Stimulated activated CD4-positive, alpha-beta T cell treated with anti-CD3 and anti-CD28 coated beads, Interleukin-1b, Interleukin-23, amount 100 ng/mL, for 4 hours (primary cell): ENCODE data around the gene PEF1.
A peak's percentile ranks its signal among the peaks of the same experiment; 100 is the strongest.

Experiments
- DNase-seq, 2 donors: peaks; one replicate each; pipeline ENCODE4 v3.0.0-alpha.2; 2020; ENCODE audit warnings: low read depth in 2 of 2

Gene PEF1

GRCh38 chr1:31628931-31629556 lies 15.6 kb downstream of the PEF1 start:
- no peak for DNase-seq

GRCh38 chr1:31627930-31628559 lies 16.6 kb downstream of the PEF1 start:
- DNase-seq = no peak

GRCh38 chr1:31627301-31627929 lies 17.3 kb downstream of the PEF1 start:
- DNase-seq = no peak

- no peak for DNase-seq
Observed at GRCh38 chr1:31626223-31627207, 18.2 kb downstream of the PEF1 start.

GRCh38 chr1:31625561-31626222 lies 19.0 kb downstream of the PEF1 start:
- DNase-seq = no peak

DNA sequence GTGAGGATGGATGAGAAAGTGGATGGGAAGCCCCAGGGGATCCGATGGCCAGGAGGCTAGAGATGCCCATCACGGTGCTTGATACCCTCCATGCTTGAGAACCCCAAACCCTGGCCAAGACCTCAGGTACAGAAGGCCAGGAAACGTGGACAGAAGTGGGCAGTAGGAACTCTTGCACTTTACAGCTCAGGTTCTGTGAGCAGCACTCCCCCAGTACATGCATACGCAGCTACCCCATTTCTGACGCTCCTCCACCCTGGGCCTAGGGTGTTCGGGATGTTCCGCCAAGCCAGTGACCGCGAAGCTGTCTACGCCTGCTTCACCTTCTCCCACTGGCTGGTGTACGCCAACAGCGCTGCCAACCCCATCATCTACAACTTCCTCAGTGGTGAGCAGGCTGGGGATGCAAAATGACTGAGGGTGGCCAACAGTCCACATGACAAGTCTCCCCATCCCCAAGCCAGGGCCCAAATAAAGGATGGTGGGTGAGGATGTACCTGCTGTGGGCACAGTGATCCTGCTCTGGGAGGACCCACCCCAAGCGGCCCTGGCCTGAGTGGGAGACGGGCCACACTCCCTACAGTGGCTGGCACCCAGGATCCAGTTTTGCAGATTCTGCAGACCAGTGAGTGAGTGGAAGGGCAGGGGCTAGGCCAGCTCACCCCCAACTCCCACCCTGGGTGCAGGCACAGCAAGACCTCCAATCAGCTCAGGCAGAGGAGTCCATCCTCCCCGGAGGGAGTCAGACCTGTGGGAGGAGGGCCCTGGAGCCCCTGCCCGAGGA lies 19.8 kb downstream of the PEF1 start:
- DNase-seq = no peak

DNA sequence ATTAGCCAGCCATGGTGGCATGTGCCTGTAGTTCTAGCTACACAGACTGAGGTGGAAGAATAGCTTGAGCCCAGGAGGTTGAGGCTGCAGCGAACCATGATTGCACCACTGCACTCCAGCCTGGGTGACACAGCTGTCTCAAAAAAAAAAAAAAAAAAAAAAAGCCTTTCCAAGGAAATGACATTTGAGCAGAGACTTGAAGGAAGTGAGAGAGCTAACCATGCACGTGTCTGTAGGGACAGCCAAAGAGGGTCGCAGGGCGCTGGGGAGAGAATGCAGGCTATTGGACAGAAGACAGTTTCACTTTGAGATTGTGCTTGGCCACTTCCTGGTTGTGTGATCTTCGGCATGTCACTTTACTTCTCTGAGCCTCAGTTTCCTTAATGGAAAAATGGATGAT lies 20.4 kb downstream of the PEF1 start:
- no peak for DNase-seq

DNA sequence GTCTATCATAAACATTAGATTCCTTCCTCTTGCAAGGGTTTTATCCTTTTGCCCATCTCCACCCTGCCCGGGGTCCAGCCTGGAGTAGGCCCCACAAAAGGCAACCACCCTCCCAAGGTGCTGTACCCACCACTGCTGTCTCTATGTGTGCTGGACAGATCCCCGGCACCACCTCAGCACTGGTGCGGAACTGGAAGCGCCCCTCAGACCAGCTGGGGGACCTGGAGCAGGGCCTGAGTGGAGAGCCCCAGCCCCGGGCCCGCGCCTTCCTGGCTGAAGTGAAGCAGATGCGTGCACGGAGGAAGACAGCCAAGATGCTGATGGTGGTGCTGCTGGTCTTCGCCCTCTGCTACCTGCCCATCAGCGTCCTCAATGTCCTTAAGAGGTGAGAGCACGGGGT lies 21.3 kb downstream of the PEF1 start:
- DNase-seq = no peak

- DNase-seq = no peak
Observed at GRCh38 chr1:31621847-31622730, 22.6 kb downstream of the PEF1 start.

- DNase-seq = no peak
Observed at GRCh38 chr1:31621498-31621820, 23.2 kb downstream of the PEF1 start.

- no peak for DNase-seq
Observed at GRCh38 chr1:31620631-31621497, 23.8 kb downstream of the PEF1 start.

- no peak for DNase-seq
Observed at GRCh38 chr1:31618916-31619846, 25.5 kb downstream of the PEF1 start.

DNA sequence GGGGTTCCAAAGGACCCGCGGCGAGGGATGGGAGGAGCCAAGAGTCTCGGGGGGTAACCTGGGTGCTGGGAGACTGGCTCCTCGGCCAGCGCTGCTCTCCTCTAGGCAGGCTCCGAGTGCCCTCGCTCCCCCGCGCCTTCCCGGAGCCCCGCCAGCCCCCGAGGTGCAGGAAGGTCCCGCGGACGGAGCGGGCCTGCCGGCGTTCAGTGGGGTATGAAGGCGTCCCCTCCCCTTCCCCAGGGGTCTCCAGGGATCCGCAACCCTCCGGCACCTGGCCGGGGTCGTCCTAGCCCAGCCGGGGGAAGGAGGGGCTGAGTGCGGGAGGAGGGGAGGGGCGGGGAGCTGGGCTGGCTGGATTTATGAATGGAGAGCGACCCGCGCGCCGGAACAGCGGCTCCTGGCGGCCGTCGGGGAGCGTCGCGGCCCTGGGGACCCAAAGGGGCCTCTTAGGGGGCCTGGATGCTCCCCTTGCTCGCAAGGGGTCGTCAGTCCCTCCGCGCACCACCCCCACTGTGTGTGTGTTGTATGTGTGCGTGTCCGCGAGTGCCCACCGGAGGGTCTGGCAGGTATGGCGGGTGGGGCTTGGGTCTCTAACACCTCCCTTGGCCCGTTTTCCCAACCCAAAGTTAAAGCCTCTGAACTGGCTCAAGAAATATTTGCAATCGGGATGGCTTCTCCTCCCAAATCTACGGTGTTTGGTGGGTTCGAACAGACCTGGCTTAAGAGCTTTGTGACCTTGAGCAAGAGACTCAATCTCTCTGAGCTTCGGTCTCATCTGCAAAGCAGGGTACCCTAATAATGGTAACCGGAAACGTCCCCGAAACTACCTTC lies 26.5 kb downstream of the PEF1 start:
- DNase-seq = peak in 1 of 2 donors; percentile 42

DNA sequence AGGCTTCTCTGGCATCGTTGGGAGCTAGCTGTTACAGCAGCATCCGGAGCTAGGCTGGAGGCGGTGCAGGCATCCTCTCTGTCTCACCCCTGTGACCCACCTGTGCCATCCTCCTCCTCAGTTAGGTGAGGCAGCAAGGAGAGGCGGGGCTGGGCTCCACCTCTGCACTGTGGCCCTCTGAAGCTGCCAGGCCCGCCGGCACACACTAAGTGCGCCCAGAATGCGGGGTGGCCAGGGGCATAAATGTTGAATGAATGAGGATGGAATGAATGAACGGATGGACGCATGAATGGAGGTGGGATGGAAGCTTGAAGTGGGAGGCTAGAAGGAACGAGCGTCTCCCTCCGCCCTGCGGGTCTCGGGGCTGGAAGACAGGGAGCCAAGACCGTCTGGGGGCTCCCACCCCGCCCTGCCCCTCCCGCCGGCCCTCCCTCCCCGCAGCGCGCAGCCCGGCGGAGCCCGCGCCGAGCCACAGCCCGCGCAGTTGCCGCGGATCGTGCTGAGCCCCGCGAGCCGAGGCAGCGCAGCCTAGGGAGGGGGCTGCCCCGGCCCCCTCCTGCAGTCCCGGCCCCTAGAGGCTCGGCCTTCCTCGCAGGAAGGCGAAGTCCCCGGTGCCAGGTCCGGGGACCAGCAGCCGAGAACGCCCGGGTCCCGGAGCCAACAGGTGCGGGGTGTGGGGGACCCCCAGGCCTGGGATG lies 27.3 kb downstream of the PEF1 start, which contains the start of gene HCRTR1:
HCRTR1 (plus strand) TSS at position 472 of the 698 bp plus-strand sequence. CDS start 1,504 bp downstream, outside the sequence.
- DNase-seq = no peak

GRCh38 chr1:31615939-31616338 lies 28.7 kb downstream of the PEF1 start:
- no peak for DNase-seq

GRCh38 chr1:31615414-31615813 lies 29.3 kb downstream of the PEF1 start:
- no peak for DNase-seq
